HTERT RPE-1 (cell line): ENCODE data around the gene KDM5B.
"Not testable (repeated sequence)": the region's sequence is repeated elsewhere in the genome, so short reads cannot be mapped to it uniquely, and the experiment has no call there.

Experiments
- in situ Hi-C: fragments of 300-500 bp; cut with MboI; formaldehyde crosslinking; loops from 4 replicates; pipeline ENCODE4 v1.14.3; 2020; ENCODE audit warnings: low sequenced_read_pairs

Gene KDM5B

GRCh38 chr1:202812176-202813026 is 4.2 kb upstream of the KDM5B start:
- in situ Hi-C loops, result no loop called here

- in situ Hi-C loops, result no loop called here
Observed at GRCh38 chr1:202811296-202812175, 3.3 kb upstream of the KDM5B start.

GRCh38 chr1:202810615-202811295 is 2.5 kb upstream of the KDM5B start, which contains the start of gene PCAT6:
TSS of gene PCAT6 (plus strand) at chr1:202810954.
- in situ Hi-C loops, result no loop called here

GRCh38 chr1:202810193-202810614 is 2.0 kb upstream of the KDM5B start:
- in situ Hi-C loops, result no loop called here

- in situ Hi-C loops, result no loop called here
Observed at GRCh38 chr1:202809597-202810159, 1.5 kb upstream of the KDM5B start.

- in situ Hi-C loops, result no loop called here
Observed at GRCh38 chr1:202807451-202807925, 733 bp downstream of the KDM5B start.

- in situ Hi-C loops, result no loop called here
Observed at GRCh38 chr1:202806845-202807450, 1.3 kb downstream of the KDM5B start.

- in situ Hi-C loops, result no loop called here
Observed at GRCh38 chr1:202805886-202806844, 2.1 kb downstream of the KDM5B start.

- in situ Hi-C loops, result no loop called here
Observed at GRCh38 chr1:202804126-202804525, 4.1 kb downstream of the KDM5B start.

GRCh38 chr1:202802998-202803932 is 5.0 kb downstream of the KDM5B start:
- in situ Hi-C loops, result no loop called here

GRCh38 chr1:202802034-202802433 is 6.2 kb downstream of the KDM5B start:
- in situ Hi-C loops, result no loop called here

GRCh38 chr1:202801175-202801574 is 7.0 kb downstream of the KDM5B start:
- in situ Hi-C loops, result no loop called here

- in situ Hi-C loops, result no loop called here
Observed at GRCh38 chr1:202800742-202801141, 7.5 kb downstream of the KDM5B start.

- in situ Hi-C loops, result no loop called here
Observed at GRCh38 chr1:202798792-202799331, 9.4 kb downstream of the KDM5B start.

- in situ Hi-C loops, result no loop called here
Observed at GRCh38 chr1:202798260-202798659, 10.0 kb downstream of the KDM5B start.

GRCh38 chr1:202796670-202797069 is 11.6 kb downstream of the KDM5B start:
- in situ Hi-C loops, result no loop called here

GRCh38 chr1:202794931-202795330 is 13.3 kb downstream of the KDM5B start:
- in situ Hi-C loops, result not testable (repeated sequence)
